HL-60 (cell line): Measurements from ENCODE around the gene TERT.

Experiments used
- POLR2AphosphoS5 ChIP-seq: IDR thresholded peaks from 2 replicates; pipeline ENCODE4 v1.6.1; 2012; ENCODE audit warnings: low read depth
- TF ChIP-seq, protein P1 (sequence below): IDR thresholded peaks from one replicate; pipeline ENCODE4 v1.5.1; 2011; ENCODE audit warnings: low read length, control low read depth, inconsistent platforms; ENCODE audit not compliant: insufficient read depth

DNA sequence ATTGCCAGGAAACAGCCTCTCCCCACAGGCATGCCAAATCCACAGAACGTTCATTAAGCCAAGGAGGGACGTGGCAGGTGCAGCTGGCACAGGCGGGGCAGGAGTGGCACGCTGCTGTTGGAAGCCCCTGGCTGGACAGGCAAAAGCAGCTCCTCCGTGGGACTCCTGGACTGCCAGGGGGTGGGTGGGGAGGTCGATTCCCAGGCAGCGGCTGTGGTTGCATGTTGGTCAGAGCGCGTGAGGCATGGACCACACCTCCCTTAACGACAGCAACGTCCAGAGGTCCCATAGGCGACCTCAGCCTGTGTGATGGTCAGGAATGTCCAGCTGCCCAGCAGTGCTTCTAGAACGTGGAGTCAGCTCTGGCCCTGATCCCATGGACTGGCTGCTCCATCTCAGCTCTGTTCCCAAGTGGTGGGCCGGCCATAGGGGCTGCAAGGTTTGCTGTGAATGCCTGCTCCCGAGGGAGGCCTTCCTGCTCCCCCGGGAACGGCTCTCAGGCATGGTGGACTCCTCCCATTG is 86.6 kb downstream of the TERT start:
- TF ChIP-seq, protein P1, sequence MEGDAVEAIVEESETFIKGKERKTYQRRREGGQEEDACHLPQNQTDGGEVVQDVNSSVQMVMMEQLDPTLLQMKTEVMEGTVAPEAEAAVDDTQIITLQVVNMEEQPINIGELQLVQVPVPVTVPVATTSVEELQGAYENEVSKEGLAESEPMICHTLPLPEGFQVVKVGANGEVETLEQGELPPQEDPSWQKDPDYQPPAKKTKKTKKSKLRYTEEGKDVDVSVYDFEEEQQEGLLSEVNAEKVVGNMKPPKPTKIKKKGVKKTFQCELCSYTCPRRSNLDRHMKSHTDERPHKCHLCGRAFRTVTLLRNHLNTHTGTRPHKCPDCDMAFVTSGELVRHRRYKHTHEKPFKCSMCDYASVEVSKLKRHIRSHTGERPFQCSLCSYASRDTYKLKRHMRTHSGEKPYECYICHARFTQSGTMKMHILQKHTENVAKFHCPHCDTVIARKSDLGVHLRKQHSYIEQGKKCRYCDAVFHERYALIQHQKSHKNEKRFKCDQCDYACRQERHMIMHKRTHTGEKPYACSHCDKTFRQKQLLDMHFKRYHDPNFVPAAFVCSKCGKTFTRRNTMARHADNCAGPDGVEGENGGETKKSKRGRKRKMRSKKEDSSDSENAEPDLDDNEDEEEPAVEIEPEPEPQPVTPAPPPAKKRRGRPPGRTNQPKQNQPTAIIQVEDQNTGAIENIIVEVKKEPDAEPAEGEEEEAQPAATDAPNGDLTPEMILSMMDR: no peak
- TF ChIP-seq POLR2AphosphoS5: no peak
